ENCODE results near the gene TUBA4A.

Gene TUBA4A

DNA sequence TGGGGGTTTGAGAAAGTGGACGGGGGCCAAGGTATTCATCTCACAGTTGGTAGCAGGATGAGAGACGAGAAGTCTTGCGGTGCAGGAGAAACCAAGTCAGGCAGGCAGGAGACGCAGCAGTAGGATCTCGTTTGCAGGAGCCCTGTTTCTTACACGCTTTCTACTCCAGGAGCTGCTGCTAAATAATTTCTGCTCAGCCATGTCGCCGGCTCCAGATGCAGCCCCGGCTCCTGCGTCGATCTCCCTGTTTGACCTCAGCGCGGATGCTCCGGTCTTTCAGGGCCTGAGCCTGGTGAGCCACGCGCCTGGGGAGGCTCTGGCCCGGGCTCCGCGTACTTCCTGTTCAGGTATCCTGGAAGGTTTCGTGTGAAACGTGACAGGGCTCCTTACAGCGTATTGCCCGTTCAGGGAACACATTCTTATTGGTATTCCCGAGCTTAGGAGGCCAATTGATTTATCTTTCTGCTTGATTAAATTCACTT lies 23.6 kb downstream of the TUBA4A start:
- DNase-seq (ENCODE audit: low spot score) = peak; percentile 36

DNA sequence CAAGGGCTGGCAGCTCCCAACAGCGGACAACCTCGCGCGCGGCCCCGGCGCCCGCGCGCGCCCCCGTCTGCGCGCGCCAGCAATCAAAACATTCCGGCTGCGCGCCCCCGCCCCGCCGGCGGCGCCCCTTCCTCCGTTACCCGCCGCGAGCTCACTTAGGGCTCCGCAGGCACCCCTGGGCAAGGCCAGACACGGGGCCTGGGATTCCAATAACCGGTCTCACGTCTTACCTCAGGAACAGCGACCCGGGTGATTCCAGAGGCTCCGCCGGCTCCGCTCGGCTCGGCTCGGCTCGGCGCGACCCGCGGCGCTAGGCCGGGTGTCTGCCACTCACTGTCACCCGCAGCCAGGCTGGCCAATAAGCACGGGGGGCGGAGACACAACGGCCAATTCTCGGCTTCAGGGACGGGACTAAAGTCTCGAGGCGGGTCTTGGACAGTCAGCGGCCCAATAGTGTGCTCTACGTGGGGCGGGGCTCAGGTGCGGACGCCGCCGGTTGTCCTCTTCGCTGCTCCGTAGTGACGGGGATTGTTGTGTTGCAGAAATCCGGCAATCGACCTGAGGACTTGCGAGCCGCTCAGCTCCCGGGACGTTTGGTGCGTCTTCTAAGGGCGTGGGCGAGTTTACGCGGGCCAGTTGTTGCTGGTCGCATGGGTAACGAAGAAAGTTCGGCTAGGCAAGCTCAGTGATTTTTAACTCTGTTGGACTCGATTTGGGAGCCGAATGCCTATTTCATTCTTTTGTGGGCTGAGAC lies 24.2 kb downstream of the TUBA4A start, which contains the start of the genes ANKZF1 and ATG9A:
Gene ANKZF1, plus strand, starts transcription at position 502 of the 754 bp plus-strand sequence. CDS start 452 bp downstream, outside the sequence.
Gene ATG9A, minus strand, starts transcription at position 332 of the 754 bp plus-strand sequence. CDS start 1,612 bp downstream, outside the sequence.
- peak; percentile 98 for DNase-seq (ENCODE audit: low spot score)

- no peak for DNase-seq (ENCODE audit: low spot score)
Measured at GRCh38 chr2:219228911-219229304, 24.8 kb downstream of the TUBA4A start.

GRCh38 chr2:219228041-219228910 lies 25.4 kb downstream of the TUBA4A start:
- DNase-seq (ENCODE audit: low spot score) = no peak

DNA sequence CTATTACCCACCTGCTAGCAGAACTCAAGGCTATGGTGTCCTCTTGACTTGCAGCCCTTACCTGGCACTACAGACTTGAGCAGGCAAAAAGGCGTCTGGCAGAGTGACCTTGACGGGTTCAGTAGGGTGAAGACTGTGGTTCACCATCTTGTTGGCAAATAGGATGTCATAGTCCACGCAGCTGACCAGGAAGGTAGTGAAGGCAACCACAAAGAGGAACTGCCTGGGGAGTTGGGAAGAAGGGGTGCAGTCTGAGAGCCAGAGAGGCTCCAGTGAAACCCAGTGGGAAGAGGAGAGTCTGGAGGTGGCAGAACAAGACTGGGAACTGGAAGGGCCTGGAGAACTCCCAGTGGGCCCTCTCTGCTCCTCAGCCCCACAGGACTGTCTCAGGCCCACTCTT lies 28.4 kb downstream of the TUBA4A start:
- no peak for DNase-seq (ENCODE audit: low spot score)

DNA sequence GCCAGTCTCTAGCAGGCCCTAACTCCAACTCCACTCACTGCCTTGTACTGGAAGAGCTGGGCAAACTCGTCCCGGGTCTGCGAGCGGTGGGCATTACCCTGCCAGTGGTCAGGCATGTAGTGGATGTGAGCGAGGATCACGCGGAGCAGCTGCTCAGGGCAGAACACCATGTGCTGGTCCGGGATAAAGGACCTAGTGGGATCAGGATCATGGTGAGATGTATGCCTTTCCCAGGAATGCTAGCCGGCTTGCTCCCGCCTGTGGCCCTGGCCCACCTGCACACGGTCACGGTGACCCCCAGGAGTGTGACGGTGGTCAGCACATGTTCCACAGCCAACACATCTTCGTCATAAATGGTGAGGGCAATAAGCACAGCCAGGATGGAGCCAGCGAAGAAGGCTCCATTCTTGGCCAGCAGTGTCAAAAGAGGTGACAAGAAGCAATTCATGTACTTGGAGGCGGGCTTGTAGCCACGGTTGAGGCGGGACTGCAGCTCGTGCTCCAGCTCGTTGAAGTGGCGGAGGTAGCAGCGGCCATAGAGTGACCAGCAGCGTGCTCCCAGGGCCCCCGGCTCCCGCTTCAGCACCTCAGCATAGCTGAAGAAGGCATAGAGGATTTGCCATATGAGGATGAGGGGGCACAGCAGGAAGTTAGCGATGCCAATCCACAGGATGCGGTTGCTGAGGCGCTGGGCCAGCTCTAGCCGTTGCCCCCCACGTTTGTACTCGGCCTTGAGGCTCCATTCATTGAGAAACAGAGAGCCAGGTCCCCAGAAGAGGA lies 29.7 kb downstream of the TUBA4A start:
- no peak for DNase-seq (ENCODE audit: low spot score)

DNA sequence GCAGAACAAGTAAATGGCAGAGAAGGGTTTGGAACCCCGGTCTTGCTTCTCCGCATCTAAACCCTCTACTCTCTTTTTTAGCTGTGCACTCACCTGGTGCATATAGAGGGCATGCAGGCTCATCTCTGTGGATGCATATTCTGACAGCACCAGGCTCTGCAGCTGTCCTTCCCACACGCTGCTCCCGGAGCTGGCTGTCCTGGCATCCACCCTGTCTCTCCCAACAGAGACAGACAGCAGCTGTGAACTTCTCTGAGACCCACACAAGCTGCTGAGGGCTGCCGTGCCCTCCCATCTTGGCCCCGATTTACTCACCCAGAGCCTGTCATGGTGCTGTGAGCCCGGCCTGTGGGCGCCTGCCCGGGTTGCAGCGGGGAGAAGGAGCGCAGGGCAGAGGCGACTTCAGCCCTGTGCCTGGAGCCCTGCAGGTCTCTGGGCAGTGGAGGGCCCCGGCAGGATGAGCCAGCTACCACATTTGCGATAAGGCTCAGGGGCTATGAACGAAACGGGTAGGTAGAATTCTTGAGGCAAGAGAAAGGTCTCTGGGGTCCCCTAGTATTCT lies 31.7 kb downstream of the TUBA4A start:
- no peak for DNase-seq (ENCODE audit: low spot score)

GRCh38 chr2:219220652-219221402 lies 32.9 kb downstream of the TUBA4A start:
- DNase-seq (ENCODE audit: low spot score) = no peak

DNA sequence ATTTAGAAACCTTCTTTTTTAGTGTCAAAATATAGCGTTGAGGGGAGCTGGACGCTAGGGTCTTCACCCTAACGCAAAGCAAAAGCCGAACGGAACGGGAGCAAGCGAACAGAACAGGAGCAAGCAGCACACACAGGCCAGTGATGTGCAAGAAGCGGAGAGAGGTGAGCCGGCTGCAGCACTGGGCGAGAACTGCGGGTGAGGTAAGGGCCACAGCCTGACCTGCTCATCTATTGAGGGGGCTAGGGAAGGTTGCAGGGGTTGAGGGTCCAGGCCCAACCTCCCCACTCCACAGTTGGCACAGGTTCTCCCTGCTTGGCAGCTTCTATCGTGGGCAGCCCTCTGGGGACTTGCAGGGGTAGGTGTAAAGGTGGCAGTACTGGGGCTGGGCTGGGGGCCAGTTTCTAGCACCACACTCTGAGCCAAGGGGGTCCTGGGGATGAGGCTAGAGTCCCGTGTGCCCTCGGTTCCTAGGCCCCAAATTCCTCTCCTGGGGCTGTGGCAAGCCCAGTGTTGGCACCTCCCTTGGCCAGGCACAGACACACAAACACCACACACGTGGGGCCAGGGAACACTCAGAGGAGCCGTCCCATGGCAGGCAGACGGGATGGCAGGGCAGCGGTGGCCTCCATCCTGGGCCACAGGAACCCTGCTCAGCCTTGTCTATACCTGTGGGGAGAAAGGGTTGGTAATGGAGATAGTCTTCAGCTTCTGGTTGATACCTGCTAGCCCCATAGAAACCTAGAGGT lies 33.8 kb downstream of the TUBA4A start:
- DNase-seq (ENCODE audit: low spot score) = no peak

- DNase-seq (ENCODE audit: low spot score) = peak; percentile 87
Measured at GRCh38 chr2:219218732-219219701, 34.7 kb downstream of the TUBA4A start, which contains the start of gene ABCB6. ABCB6 (minus strand) TSS chr2:219218958; CDS start chr2:219218673, 285 bp downstream.

- DNase-seq (ENCODE audit: low spot score) = no peak
Measured at GRCh38 chr2:219218217-219218731, 35.4 kb downstream of the TUBA4A start.

DNA sequence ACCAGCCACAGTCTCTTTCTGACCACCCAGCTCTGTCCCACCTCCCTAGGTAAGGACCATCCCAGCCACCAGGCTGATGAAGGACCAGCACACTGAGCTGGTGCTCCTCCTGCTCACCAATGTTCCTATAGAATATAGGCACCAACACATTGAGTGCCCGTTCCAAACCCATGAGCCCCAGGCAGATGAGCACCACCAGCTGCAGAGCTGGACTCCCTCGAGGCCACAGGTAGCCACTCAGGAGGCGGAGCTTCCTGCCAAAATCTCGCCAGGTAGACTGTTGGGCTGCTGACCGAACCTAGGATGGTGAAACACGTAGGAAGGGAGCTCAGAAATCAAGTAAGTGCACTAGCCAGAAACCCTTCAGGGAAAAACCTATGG lies 37.2 kb downstream of the TUBA4A start:
- DNase-seq (ENCODE audit: low spot score) = no peak

GRCh38 chr2:219215871-219216534 lies 37.7 kb downstream of the TUBA4A start:
- DNase-seq (ENCODE audit: low spot score) = no peak

DNA sequence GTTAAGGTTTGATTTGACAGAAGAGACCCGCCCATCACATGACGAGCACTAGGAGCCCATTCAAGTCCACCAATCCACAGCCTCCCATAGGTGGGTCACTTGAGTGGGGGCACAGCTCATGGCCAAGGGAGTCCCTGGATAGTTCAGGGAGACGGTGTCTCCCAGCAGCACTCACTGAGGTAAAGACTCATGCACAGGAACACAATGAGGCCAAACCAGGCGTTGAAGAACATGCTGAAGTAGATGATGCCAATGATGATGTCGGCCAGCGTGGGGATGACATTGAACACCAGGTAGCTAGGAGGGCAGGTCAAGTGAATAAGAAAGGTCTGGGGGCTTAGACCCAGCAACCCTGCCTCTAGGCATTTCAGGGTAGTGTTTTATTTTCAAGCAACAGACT lies 38.9 kb downstream of the TUBA4A start:
- DNase-seq (ENCODE audit: low spot score) = no peak

- no peak for DNase-seq (ENCODE audit: low spot score)
Measured at GRCh38 chr2:219214141-219214540, 39.6 kb downstream of the TUBA4A start.

DNA sequence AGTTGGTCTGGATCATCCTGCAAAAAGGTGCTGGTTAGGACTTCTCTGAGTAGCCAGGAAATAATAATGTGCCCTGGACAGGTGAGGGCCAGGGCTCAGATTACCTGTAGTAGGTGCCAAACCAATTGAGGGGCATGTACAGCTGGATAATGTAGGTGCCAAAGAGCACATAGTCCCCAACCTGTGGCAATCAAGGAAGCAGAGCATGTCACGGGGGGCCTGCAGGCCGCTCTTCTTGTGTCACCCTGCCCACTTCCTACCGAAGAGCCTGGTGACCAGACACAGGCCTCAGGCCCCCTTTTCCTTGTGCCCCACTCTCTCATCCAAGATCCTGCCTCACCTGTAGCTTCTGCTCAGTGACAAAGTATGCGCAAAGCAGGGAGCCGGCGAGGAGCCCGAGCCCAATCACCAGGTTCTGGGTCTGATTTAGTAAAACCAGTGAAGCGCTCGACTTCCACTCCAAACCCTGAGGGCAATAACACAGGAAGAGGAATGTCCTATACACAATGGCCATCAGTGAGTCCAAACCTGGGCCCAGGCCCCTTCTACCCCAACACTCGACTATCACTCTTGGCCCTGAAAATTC lies 40.1 kb downstream of the TUBA4A start:
- DNase-seq (ENCODE audit: low spot score) = no peak

- no peak for DNase-seq (ENCODE audit: low spot score)
Measured at GRCh38 chr2:219213026-219213415, 40.7 kb downstream of the TUBA4A start.

DNA sequence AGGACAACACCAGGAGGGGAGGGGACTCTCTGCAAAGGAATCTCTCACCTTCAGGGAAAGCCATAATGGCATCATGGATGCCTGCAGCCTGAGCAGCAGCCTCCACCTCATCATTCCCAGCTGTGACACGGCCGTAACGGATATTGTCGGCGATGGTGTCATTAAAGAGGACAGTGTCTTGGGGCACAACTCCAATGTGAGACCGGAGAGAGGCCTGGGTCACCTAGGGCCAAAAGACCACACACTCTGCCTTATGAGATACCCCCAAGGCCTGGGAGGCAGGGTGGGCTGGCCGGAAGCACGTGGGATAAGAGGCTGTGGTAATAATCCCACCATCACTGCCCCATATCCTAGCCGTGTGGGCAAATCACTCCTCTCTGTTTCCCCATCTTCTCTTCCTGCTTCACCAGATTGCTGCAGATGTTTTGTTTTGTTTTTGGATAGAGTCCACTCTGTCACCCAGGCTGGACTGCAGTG lies 42.8 kb downstream of the TUBA4A start:
- DNase-seq (ENCODE audit: low spot score) = no peak
